ENCODE results near the gene XRCC2. TPM values are rescaled to one million over a fixed set of nuclear protein-coding genes. Genes with fewer than 3 reads are reported as not detected.
"Not testable (repeated sequence)": the region's sequence is repeated elsewhere in the genome, so short reads cannot be mapped to it uniquely, and the experiment has no call there.

The XRCC2 gene
- total RNA-seq, 2 donors from 2014 or later: 1.3 to 7.3 TPM

- no peaks in the 10 kb centered on the region for H3K27me3 ChIP-seq
- H3K9me3 ChIP-seq: no peaks in the 10 kb centered on the region
- TF ChIP-seq CTCF (IDR thresholded peaks at IDR 0.05): no peak
- no peaks in the 10 kb centered on the region for H3K36me3 ChIP-seq
- H3K9ac ChIP-seq (ENCODE audit: low read depth in 2 of 2, low read length in 2 of 2): no peak overlapping the region
- H3K4me1 ChIP-seq: no peaks in the 10 kb centered on the region
- H3K4me3 ChIP-seq: no peak overlapping the region
- H3K27ac ChIP-seq: no peak overlapping the region
- intact Hi-C loops (cut with DNase I): no loop called here
- no peak for DNase-seq
Measured at GRCh38 chr7:152637161-152637560, 38.8 kb downstream of the XRCC2 start.

DNA sequence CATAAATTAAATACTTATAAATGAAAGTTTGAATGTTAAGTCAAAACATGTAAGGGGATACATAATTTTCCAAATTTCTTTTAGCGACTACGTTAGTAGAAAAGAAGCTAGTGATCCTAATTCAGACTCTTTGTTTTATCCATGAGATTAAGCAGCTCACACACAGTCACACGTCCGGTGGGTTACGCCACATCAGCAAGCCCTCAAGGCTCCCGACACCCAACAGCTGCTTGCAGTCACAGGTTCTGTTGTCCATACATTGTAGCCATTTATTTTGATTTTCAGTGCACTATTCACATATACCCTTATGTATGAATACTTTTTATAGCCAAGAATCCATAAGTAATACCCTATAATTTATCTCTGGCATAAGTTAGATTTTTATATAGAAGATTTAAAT lies 39.5 kb downstream of the XRCC2 start:
- intact Hi-C loops (cut with DNase I): no loop called here
- H3K36me3 ChIP-seq: no peaks in the 10 kb centered on the region
- H3K4me1 ChIP-seq: no peaks in the 10 kb centered on the region
- TF ChIP-seq CTCF (IDR thresholded peaks at IDR 0.05): no peak
- no peak overlapping the region for H3K27ac ChIP-seq
- DNase-seq: no peak
- no peaks in the 10 kb centered on the region for H3K9me3 ChIP-seq
- H3K9ac ChIP-seq (ENCODE audit: low read depth in 2 of 2, low read length in 2 of 2): no peak overlapping the region
- H3K27me3 ChIP-seq: no peaks in the 10 kb centered on the region
- H3K4me3 ChIP-seq: no peak overlapping the region

- no peaks in the 10 kb centered on the region for H3K36me3 ChIP-seq
- H3K9me3 ChIP-seq: no peaks in the 10 kb centered on the region
- intact Hi-C loops (cut with DNase I): no loop called here
- H3K9ac ChIP-seq (ENCODE audit: low read depth in 2 of 2, low read length in 2 of 2): no peak overlapping the region
- DNase-seq: no peak
- no peaks in the 10 kb centered on the region for H3K27me3 ChIP-seq
- no peak overlapping the region for H3K4me3 ChIP-seq
- H3K27ac ChIP-seq: no peak overlapping the region
- no peak for TF ChIP-seq CTCF (IDR thresholded peaks at IDR 0.05)
- no peaks in the 10 kb centered on the region for H3K4me1 ChIP-seq
Measured at GRCh38 chr7:152633504-152633903, 42.4 kb downstream of the XRCC2 start.

DNA sequence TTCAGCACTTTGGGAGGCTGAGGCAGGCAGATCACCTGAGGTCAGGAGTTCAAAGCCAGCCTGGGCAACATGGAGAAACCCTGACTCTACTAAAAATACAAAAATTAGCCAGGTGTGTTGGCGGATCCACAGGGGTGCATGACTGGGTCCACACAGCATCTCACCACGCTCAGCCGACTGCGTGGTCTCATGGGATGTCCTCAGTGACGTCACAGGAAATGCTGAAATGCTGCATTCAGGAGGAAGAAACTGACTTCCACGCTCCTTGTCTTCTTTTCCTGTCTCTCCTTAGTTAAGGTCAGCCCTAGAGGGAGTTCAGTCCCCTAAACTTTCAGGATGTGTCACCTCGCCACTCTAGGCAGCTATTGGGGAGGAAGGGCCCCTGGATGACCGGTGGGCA lies 42.9 kb downstream of the XRCC2 start:
- no peak overlapping the region for H3K27ac ChIP-seq
- H3K4me3 ChIP-seq: no peak overlapping the region
- no peak for DNase-seq
- no peak for TF ChIP-seq CTCF (IDR thresholded peaks at IDR 0.05)
- no peaks in the 10 kb centered on the region for H3K4me1 ChIP-seq
- H3K36me3 ChIP-seq: no peaks in the 10 kb centered on the region
- no peaks in the 10 kb centered on the region for H3K9me3 ChIP-seq
- H3K27me3 ChIP-seq: no peaks in the 10 kb centered on the region
- intact Hi-C loops (cut with DNase I): no loop called here
- H3K9ac ChIP-seq (ENCODE audit: low read depth in 2 of 2, low read length in 2 of 2): no peak overlapping the region

GRCh38 chr7:152628772-152629171 lies 47.2 kb downstream of the XRCC2 start:
- H3K36me3 ChIP-seq; H3K4me1 ChIP-seq; H3K27me3 ChIP-seq; H3K4me3 ChIP-seq; DNase-seq; H3K9me3 ChIP-seq; intact Hi-C loops (cut with DNase I); H3K27ac ChIP-seq; H3K9ac ChIP-seq (ENCODE audit: low read depth in 2 of 2, low read length in 2 of 2): not testable (repeated sequence)

DNA sequence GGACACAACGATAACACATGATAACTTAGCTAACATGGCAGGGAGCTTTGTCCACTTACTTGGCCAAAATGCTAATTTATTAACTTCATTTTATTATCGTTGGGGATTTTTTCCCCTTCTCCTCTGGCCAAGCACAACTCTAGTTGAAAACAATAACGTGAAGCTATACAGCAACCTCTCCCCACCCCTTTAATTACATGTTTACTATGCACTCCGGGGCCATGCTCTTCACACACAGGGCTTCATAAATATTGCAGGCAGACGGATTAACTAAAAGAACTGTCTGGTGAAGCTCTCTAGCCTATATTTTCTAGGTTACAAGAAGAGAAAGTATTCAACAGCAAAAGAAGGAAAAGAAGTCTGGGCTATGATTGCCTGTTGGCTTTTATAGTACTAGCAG lies 51.7 kb downstream of the XRCC2 start:
- intact Hi-C loops (cut with DNase I): no loop called here
- DNase-seq: no peak
- H3K9me3 ChIP-seq: no peaks in the 10 kb centered on the region
- no peak for TF ChIP-seq CTCF (IDR thresholded peaks at IDR 0.05)
- no peaks in the 10 kb centered on the region for H3K27me3 ChIP-seq
- no peak overlapping the region for H3K27ac ChIP-seq
- H3K9ac ChIP-seq (ENCODE audit: low read depth in 2 of 2, low read length in 2 of 2): no peak overlapping the region
- no peaks in the 10 kb centered on the region for H3K4me1 ChIP-seq
- H3K36me3 ChIP-seq: no peaks in the 10 kb centered on the region
- no peak overlapping the region for H3K4me3 ChIP-seq
